NCI-H69 (cell line): ENCODE measurements around the gene OPN4.
"Not testable (repeated sequence)": the region's sequence is repeated elsewhere in the genome, so short reads cannot be mapped to it uniquely, and the experiment has no call there.

ENCODE experiments used
- DNase-seq: peaks from one replicate; lab custom pipeline; 2025; lab: John Stamatoyannopoulos, UW

Gene OPN4

GRCh38 chr10:86654411-86655172 lies at the start of gene OPN4:
TSS of gene OPN4 (plus strand) at chr10:86654547. CDS start at chr10:86654784, 237 bp downstream.
- DNase-seq = peak; percentile 5

GRCh38 chr10:86607674-86608073 lies 46.7 kb upstream of the OPN4 start:
- no peak for DNase-seq

- no peak for DNase-seq
These were observed 44.4 kb upstream of the OPN4 start for GRCh38 chr10:86609920-86610319.

GRCh38 chr10:86611386-86611785 lies 43.0 kb upstream of the OPN4 start:
- DNase-seq = no peak

GRCh38 chr10:86613096-86613495 lies 41.3 kb upstream of the OPN4 start:
- no peak for DNase-seq

- no peak for DNase-seq
These were observed 40.4 kb upstream of the OPN4 start for GRCh38 chr10:86613905-86614304.

GRCh38 chr10:86614853-86615252 lies 39.5 kb upstream of the OPN4 start:
- peak; percentile 44 for DNase-seq

GRCh38 chr10:86617278-86617677 lies 37.1 kb upstream of the OPN4 start:
- DNase-seq = not testable (repeated sequence)

GRCh38 chr10:86628311-86628710 lies 26.0 kb upstream of the OPN4 start:
- DNase-seq = no peak

- no peak for DNase-seq
These were observed 24.3 kb upstream of the OPN4 start for GRCh38 chr10:86630079-86630478.

- DNase-seq = peak; percentile 61
These were observed 22.1 kb upstream of the OPN4 start for GRCh38 chr10:86632009-86632800.

- no peak for DNase-seq
These were observed 21.4 kb upstream of the OPN4 start for GRCh38 chr10:86632951-86633350.

- DNase-seq = no peak
These were observed 18.9 kb upstream of the OPN4 start for GRCh38 chr10:86635402-86635801.

- no peak for DNase-seq
These were observed 18.0 kb upstream of the OPN4 start for GRCh38 chr10:86636311-86636710.

GRCh38 chr10:86642021-86642420 lies 12.3 kb upstream of the OPN4 start:
- peak; percentile 3 for DNase-seq

GRCh38 chr10:86642499-86642898 lies 11.8 kb upstream of the OPN4 start:
- peak; percentile 15 for DNase-seq

- DNase-seq = peak; percentile 30
These were observed 10.1 kb upstream of the OPN4 start for GRCh38 chr10:86644152-86644793.

- DNase-seq = no peak
These were observed 9.4 kb upstream of the OPN4 start for GRCh38 chr10:86644794-86645445.

- DNase-seq = not testable (repeated sequence)
These were observed 8.7 kb upstream of the OPN4 start for GRCh38 chr10:86645621-86646165.

- DNase-seq = no peak
These were observed 7.8 kb upstream of the OPN4 start for GRCh38 chr10:86646532-86646931.

GRCh38 chr10:86646933-86647332 lies 7.4 kb upstream of the OPN4 start:
- no peak for DNase-seq
